Measurements from ENCODE around the gene SKI.
A peak's percentile ranks its signal among the peaks of the same experiment; 100 is the strongest.

The SKI gene

GRCh38 chr1:2209400-2210083 is 18.6 kb upstream of the SKI start:
- DNase-seq: no peak

- no peak for DNase-seq
These were observed 17.9 kb upstream of the SKI start for GRCh38 chr1:2210084-2210653.

- no peak for DNase-seq
These were observed 17.3 kb upstream of the SKI start for GRCh38 chr1:2210786-2211185.

GRCh38 chr1:2212274-2212531 is 15.9 kb upstream of the SKI start:
- DNase-seq: no peak

- DNase-seq: peak in 47 of 51 donors; percentile 27 to 92 (median 74)
These were observed 15.3 kb upstream of the SKI start for GRCh38 chr1:2212532-2213491.

GRCh38 chr1:2213576-2214505 is 14.3 kb upstream of the SKI start:
- DNase-seq: peak in 27 of 51 donors; percentile 13 to 74 (median 40)

GRCh38 chr1:2214541-2215241 is 13.4 kb upstream of the SKI start:
- DNase-seq: peak in 30 of 51 donors; percentile 18 to 70 (median 52)

GRCh38 chr1:2215329-2215728 is 12.8 kb upstream of the SKI start:
- no peak for DNase-seq

- DNase-seq: no peak
These were observed 12.0 kb upstream of the SKI start for GRCh38 chr1:2215909-2216766.

- no peak for DNase-seq
These were observed 11.4 kb upstream of the SKI start for GRCh38 chr1:2216767-2217058.

- no peak for DNase-seq
These were observed 6.8 kb upstream of the SKI start for GRCh38 chr1:2221271-2221670.

GRCh38 chr1:2224170-2224584 is 3.9 kb upstream of the SKI start:
- no peak for DNase-seq

GRCh38 chr1:2224631-2225428 is 3.3 kb upstream of the SKI start:
- no peak for DNase-seq

GRCh38 chr1:2226525-2227345 is 1.4 kb upstream of the SKI start:
- DNase-seq: no peak

GRCh38 chr1:2227346-2228156 is 568 bp upstream of the SKI start:
- DNase-seq: peak; percentile 50 to 98 (median 92)

GRCh38 chr1:2228694-2229036 is 546 bp downstream of the SKI start:
- peak in 1 of 51 donors; percentile 69 for DNase-seq

Data from hypothalamus (tissue), 51 donors.